Glomerular visceral epithelial cell (primary cell): Measurements from ENCODE around the gene LCE1C.

Experiments used
- DNase-seq: peaks from one replicate; pipeline ENCODE4 v3.0.0-alpha.2; 2016; ENCODE audit errors: extremely low spot score

Gene LCE1C

GRCh38 chr1:152759453-152760173 lies 46.8 kb downstream of the LCE1C start:
- no peak for DNase-seq

- no peak for DNase-seq
Measured at GRCh38 chr1:152758636-152759035, 47.8 kb downstream of the LCE1C start.

- no peak for DNase-seq
Measured at GRCh38 chr1:152757747-152758146, 48.7 kb downstream of the LCE1C start, which contains the start of gene KPRP. Gene KPRP, plus strand, starts transcription at chr1:152758025. Its CDS starts 1,564 bp downstream, at chr1:152759589.

GRCh38 chr1:152756872-152757271 lies 49.6 kb downstream of the LCE1C start:
- DNase-seq = no peak
